Uterus (tissue), 4 donors: ENCODE measurements around the gene SETD1A. TPM values are rescaled to one million over a fixed set of nuclear protein-coding genes. Genes with fewer than 3 reads are reported as not detected.

Experiments used
- DNase-seq, 2 donors: peaks; one replicate each; pipeline ENCODE4 v3.0.0-alpha.2; 2019 to 2020
- H3K27ac ChIP-seq, 2 donors: fragments of 200-600 bp; sonication (generic); 1 replicate in 1 of 2; 2 replicates in 1 of 2; pipeline ENCODE4 v1.5.1; 2016 to 2018
- H3K27me3 ChIP-seq, 2 donors: fragments of 200-600 bp; sonication (generic); one replicate each; pipeline ENCODE4 v1.5.1; 2018 to 2019; ENCODE audit warnings: control low read depth in 1 of 2
- H3K36me3 ChIP-seq, 2 donors: fragments of 200-600 bp; sonication (generic); one replicate each; pipeline ENCODE4 v1.5.1; 2019; ENCODE audit warnings: control low read depth in 1 of 2
- H3K4me1 ChIP-seq, 2 donors: fragments of 200-600 bp; sonication (generic); one replicate each; pipeline ENCODE4 v1.5.1; 2018 to 2019; ENCODE audit warnings: control low read depth in 1 of 2
- H3K4me3 ChIP-seq, 2 donors: fragments of 200-600 bp; sonication (generic); 1 replicate in 1 of 2; 2 replicates in 1 of 2; pipeline ENCODE4 v1.5.1; 2018 to 2019; ENCODE audit warnings: mild to moderate bottlenecking in 1 of 2
- H3K9me3 ChIP-seq, 2 donors: fragments of 200-600 bp; sonication (generic); one replicate each; pipeline ENCODE4 v1.5.1; 2019; ENCODE audit warnings: control low read depth in 1 of 2
- POLR2A ChIP-seq, 2 donors: fragments of 450-650 bp; IDR thresholded peaks; one replicate each; pipeline ENCODE4 v1.6.1; 2016; ENCODE audit warnings: antibody characterized with exemption in 2 of 2, mild to moderate bottlenecking in 1 of 2, moderate library complexity in 1 of 2
- intact Hi-C: fragments of 100-400 bp; cut with DNase I; formaldehyde crosslinking; loops from one replicate; pipeline ENCODE4 v1.15.1; 2023; ENCODE audit warnings: low total_unique reads
- total RNA-seq, 4 donors: library from RNA; depleted of rRNA in 3 of 4; stranded (reverse); fragments of >200 nt in 3 of 4; gene quantifications; one replicate each; pipeline versions ENCODE4 v1.1.0 to v1.2.4, GENCODE V29; 2014 to 2023
- TF ChIP-seq, protein P1 (sequence below), 4 experiments: fragments of 200-600 bp in 2 of 4; fragments of 450-650 bp in 2 of 4; sonication (generic) in 2 of 4; IDR thresholded peaks; one replicate each; pipeline ENCODE4 v1.5.1; 2016 to 2019; ENCODE audit warnings: antibody characterized with exemption in 4 of 4, mild to moderate bottlenecking in 2 of 4, moderate library complexity in 1 of 4
- donor health status: DM: yes; HTN: yes; CAD: no.

Gene SETD1A
- total RNA-seq, 4 donors from 2014 or later, result 2.1 to 31.7 (median 3.5) TPM

DNA sequence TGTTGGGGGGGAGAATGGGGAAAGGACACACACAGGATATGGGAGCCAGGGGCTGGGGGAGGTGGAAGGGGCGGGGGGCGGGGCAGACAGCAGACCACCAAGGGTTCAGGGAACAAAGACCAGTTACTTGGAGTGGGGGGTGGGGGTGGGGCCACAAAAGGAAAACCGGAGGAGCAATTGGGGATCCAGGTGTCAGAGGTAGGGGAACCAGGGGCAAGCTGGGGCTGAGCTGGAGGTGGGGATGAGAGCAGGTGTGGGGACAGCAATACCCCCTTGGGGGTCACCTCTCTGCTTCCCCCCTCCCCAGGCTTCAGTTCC, 10.1 kb upstream of the SETD1A start:
- Histone ChIP-seq H3K27me3 (no peaks in the 10 kb centered on the region), H3K4me3 (no peak overlapping the region), H3K9me3 (no peaks in the 10 kb centered on the region), H3K4me1 (peaks cover 0 to 5% of the 10 kb centered on the region in 2 donors), H3K36me3 (no peaks in the 10 kb centered on the region), H3K27ac (peak overlapping the region; percentile 86 to 87)
- DNase-seq, result no peak
- intact Hi-C loops, result no loop called here
- TF ChIP-seq POLR2A (IDR thresholded peaks at IDR 0.05), result no peak
- TF ChIP-seq, protein P1, sequence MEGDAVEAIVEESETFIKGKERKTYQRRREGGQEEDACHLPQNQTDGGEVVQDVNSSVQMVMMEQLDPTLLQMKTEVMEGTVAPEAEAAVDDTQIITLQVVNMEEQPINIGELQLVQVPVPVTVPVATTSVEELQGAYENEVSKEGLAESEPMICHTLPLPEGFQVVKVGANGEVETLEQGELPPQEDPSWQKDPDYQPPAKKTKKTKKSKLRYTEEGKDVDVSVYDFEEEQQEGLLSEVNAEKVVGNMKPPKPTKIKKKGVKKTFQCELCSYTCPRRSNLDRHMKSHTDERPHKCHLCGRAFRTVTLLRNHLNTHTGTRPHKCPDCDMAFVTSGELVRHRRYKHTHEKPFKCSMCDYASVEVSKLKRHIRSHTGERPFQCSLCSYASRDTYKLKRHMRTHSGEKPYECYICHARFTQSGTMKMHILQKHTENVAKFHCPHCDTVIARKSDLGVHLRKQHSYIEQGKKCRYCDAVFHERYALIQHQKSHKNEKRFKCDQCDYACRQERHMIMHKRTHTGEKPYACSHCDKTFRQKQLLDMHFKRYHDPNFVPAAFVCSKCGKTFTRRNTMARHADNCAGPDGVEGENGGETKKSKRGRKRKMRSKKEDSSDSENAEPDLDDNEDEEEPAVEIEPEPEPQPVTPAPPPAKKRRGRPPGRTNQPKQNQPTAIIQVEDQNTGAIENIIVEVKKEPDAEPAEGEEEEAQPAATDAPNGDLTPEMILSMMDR (IDR thresholded peaks at IDR 0.05), result no peak

GRCh38 chr16:30947859-30948666, 9.5 kb upstream of the SETD1A start:
- peaks cover 0 to 5% of the 10 kb centered on the region in 2 donors for H3K4me1 ChIP-seq
- no peaks in the 10 kb centered on the region for H3K27me3 ChIP-seq
- H3K9me3 ChIP-seq, result no peaks in the 10 kb centered on the region
- intact Hi-C loops, result no loop called here
- H3K27ac ChIP-seq, result peak overlapping the region; percentile 86 to 87
- peak overlapping the region; percentile 57 to 70 for H3K4me3 ChIP-seq
- TF ChIP-seq POLR2A (IDR thresholded peaks at IDR 0.05), result no peak
- TF ChIP-seq, protein P1 (IDR thresholded peaks at IDR 0.05), result no peak
- H3K36me3 ChIP-seq, result no peaks in the 10 kb centered on the region
- DNase-seq, result peak; percentile 94 to 97

- H3K9me3 ChIP-seq, result no peaks in the 10 kb centered on the region
- intact Hi-C loops, result no loop called here
- H3K36me3 ChIP-seq, result no peaks in the 10 kb centered on the region
- peak within 1 kb of the TSS; percentile 86 to 87 for H3K27ac ChIP-seq
- peak within 1 kb of the TSS; percentile 57 to 70 for H3K4me3 ChIP-seq
- H3K27me3 ChIP-seq, result no peaks in the 10 kb centered on the region
- TF ChIP-seq, protein P1 (IDR thresholded peaks at IDR 0.05), result peak in 1 of 4 experiments; percentile 13
- TF ChIP-seq POLR2A (IDR thresholded peaks at IDR 0.05), result peak; percentile 33 to 58
- peaks cover 0 to 11% of the 10 kb centered on the region in 2 donors for H3K4me1 ChIP-seq
- peak; percentile 72 to 77 for DNase-seq
Measured at GRCh38 chr16:30948667-30949649, 8.6 kb upstream of the SETD1A start, which contains the start of gene ORAI3. Gene ORAI3 (plus strand): TSS chr16:30949068. CDS start chr16:30949290, 222 bp downstream.

DNA sequence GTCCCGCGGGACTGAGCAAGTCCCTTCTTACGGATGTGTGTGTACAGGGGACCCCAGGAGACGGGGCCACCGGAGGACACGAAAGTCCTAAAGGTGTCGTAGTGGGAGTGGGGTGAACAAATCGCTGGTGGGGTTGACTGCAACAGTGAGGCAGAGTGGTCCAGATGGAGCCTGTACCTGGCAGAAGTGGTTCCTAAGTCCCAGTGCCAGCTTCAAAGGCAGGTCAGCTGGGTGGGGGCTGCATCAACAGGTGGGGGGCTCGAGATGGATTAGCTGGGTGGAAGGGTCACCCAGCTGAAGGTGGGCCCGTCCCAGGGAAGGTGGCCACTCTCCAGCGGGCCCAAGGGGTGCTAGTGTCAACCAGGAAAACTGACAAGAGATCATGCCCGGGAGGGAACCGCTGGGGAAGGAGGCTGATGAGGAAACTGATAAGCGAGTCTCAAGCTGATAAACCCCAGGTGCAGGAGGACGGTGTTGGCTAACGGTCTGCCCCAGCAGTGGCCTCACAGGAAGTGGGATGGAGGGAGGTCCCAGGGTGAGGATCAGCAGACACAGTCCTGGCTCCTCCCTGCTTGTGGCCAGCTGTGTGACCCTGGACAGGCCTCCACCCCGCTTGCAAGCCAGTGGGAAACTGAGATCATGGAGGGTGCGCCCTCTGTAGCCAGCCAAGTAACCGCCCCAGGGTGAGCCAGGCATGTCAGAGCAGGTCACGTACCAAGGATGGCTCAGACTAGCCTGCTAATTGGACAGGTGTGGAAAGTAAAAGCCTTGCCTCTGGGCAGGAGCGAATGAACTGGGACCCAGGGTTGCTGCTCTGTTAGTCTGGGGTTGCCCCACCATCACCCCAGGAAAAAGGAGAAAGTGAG, 7.7 kb upstream of the SETD1A start:
- DNase-seq, result peak; percentile 80 to 81

More for the DNA sequence above, 7.7 kb upstream of the SETD1A start:
- peak overlapping the region; percentile 57 to 70 for H3K4me3 ChIP-seq
- peak overlapping the region; percentile 86 to 87 for H3K27ac ChIP-seq
- TF ChIP-seq POLR2A (IDR thresholded peaks at IDR 0.05), result peak in 1 of 2 donors; percentile 24
- TF ChIP-seq, protein P1 (IDR thresholded peaks at IDR 0.05), result no peak
- no peaks in the 10 kb centered on the region for H3K9me3 ChIP-seq
- H3K27me3 ChIP-seq, result no peaks in the 10 kb centered on the region
- peaks cover 0 to 11% of the 10 kb centered on the region in 2 donors for H3K4me1 ChIP-seq
- H3K36me3 ChIP-seq, result no peaks in the 10 kb centered on the region
- intact Hi-C loops, result no loop called here
